HG02588 (cell line): ENCODE data around the gene LANCL3.
"Not testable (repeated sequence)": the region's sequence is repeated elsewhere in the genome, so short reads cannot be mapped to it uniquely, and the experiment has no call there.

ENCODE experiments used
- ATAC-seq: cut with Tn5 transposase; IDR thresholded peaks from one replicate; pipeline ENCODE4 v1.9.1; 2021; ENCODE audit warnings: mild to moderate bottlenecking, moderate library complexity; ENCODE audit not compliant: unreplicated experiment

Gene LANCL3

DNA sequence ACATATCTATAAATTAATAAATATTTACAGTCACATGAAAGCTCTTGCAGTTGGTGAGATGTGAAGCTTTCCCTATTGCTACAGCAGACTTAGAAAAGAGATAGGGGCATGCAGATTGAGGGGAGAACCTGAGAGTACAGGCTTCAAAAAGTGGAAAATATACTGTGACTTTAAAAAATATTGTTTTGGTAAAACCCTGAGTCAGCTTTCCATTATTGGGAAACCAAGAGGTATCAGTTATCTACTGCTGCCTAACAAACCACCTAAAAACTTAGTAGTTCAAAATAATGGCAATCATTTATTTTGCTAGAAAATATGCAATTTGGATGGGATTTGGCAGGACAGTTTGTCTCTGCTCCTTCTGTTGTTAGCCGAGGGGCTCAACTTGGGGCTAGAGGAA is 38.3 kb downstream of the LANCL3 start:
- no peak for ATAC-seq

- ATAC-seq, result no peak
Observed at GRCh38 chrX:37613933-37614332, 42.5 kb downstream of the LANCL3 start.

GRCh38 chrX:37627602-37628001 is 56.1 kb downstream of the LANCL3 start:
- ATAC-seq, result no peak

GRCh38 chrX:37638047-37638446 is 66.6 kb downstream of the LANCL3 start:
- ATAC-seq, result no peak

DNA sequence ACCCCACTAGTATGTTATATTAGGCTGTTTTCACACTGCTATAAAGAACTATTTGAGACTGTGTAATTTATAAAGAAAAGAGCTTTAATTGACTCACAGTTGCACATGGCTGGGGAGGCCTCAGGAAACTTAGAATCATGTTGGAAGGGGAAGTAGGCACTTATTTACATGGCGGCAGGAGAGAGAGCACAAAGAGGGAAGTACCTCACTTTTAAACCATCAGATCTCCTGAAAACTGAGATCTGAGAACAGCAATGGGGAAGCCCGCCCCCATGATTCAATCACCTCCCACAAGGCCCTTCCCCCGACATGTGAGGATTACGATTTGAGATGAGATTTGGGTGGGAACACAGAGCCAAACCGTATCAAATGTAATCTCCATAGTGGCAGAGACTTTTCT is 68.7 kb downstream of the LANCL3 start:
- ATAC-seq, result no peak

- ATAC-seq, result no peak
Observed at GRCh38 chrX:37641859-37642258, 70.4 kb downstream of the LANCL3 start.

DNA sequence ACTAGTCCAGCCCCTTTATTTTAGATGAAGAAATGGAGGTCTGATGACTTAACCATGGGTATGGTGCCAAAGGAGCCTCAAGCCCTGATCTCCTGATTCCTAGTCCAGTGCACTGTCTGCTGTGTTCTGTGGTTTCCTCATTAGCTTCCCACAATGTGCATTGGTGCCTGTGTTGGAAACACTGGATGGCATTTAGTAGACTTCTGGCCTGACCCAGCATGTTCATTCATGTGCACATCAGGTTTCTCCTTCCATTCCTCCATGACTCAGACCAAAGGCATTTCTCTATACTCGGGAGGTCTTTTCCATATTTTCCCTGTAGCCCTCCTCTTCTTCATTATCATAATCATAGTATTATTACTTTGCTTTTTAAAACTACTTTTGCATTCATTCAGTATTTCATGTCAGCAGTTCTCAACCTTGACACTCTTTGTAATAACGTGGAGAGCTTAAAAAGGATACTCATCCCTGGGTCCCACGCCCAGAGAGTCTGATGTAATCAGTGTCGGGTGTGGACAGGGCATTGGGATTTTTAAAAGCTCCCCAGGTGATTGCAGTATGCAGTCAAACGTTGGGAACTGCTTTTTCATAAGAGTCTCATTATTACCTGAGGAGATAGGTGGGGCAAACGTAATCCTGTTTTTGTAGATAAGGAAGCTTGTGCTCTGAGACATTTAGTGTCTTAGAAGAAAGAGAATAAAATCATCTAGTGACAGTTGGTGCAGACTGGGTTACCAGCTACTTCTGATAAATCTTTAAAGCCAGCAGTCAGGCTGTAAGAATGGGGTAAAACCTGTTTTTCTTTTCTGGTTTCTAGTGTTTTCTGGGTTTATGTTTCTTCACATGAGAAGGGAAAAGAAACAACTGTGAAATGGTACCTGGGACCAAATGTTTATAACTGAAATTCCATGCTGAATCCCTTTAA is 73.2 kb downstream of the LANCL3 start:
- ATAC-seq, result no peak

- ATAC-seq, result no peak
Observed at GRCh38 chrX:37646254-37646653, 74.8 kb downstream of the LANCL3 start.

- not testable (repeated sequence) for ATAC-seq
Observed at GRCh38 chrX:37650879-37651278, 79.4 kb downstream of the LANCL3 start.

DNA sequence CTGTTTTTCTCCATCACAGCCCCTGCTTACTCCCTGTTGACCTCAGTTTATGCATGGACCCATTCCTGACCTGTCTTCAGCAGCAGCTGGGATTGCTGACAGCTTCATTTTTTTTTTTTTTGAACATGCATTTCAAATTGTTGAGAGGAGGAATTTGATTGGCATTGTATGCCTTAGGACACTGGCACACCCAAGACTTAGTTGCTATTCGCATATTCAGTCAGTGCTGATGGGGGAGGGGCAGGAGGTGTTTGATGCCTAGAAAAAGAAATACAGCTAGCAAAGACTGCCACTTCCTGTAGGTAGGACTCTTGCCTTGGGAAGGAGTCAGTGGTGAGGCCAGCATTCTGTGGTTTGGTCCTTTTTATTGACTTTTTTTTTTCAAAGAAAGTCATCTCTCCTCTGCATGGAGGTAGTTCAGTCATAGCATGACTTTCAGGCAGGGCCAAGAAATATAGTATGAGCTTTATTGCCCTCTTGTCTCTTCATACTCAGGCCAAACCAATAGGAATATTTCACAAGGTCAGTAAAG is 80.5 kb downstream of the LANCL3 start:
- no peak for ATAC-seq

DNA sequence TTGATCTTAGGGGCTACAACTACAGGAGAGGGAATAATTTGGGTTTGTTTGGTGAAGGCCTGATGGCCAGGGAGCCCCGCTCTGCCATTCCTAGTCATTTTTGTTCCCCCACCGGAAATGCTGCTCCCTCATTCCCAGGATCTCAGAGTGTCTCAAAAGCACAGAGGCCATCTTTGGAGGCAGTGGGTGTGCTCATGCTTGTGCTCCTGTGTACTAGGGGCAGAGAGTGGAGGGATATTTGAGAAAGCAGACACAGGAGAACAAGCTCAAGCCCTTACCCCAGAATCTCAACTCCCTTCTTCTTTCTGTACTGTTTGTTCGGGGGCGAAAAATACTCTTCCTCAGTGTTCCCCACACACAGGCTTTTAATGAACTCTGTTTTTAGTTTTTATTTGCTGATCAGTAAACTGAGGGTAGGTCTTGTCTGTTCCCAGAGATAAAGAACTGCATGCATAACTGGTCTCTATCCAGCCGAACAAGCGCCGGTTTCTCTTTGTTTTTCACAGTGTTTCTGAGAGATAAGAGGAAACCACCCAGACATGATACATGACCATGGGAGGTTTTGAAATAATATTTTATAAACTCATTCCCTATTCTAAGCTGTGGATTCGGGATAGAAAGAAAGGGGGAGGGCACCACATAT is 81.2 kb downstream of the LANCL3 start:
- no peak for ATAC-seq

- ATAC-seq, result no peak
Observed at GRCh38 chrX:37653397-37654085, 82.1 kb downstream of the LANCL3 start.

DNA sequence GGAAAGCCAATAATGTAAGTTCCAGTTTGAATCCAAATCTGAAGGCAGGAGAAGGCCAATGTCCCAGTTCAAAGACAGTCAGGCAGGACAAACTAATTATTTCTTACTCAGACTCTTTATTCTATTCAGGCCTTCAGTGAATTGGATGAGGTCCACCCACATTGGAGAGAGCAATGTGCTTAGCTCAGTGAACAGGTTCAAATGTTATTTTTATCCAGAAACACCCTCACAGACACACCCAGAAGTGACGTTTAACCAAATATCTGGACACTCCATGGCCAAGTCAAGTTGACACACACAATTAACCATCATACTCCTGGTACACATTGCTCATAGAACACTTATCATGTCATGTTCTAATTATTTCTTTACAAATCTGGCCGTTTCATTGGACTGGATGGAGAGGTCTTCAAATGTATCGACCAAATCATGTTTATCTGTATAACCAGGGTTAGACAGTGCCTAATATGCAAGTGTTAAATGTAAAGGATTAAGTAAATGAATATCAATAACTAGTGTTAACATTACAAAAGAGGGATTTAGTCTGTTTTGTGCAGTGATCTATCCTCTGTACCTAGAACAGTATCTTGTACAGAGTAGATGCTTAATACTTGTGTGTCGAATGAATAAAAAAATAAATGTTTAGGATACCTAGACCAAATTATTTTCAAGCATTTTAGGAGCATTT is 87.0 kb downstream of the LANCL3 start:
- ATAC-seq, result no peak

GRCh38 chrX:37659047-37659446 is 87.6 kb downstream of the LANCL3 start:
- ATAC-seq, result no peak

GRCh38 chrX:37662181-37662580 is 90.7 kb downstream of the LANCL3 start:
- no peak for ATAC-seq

DNA sequence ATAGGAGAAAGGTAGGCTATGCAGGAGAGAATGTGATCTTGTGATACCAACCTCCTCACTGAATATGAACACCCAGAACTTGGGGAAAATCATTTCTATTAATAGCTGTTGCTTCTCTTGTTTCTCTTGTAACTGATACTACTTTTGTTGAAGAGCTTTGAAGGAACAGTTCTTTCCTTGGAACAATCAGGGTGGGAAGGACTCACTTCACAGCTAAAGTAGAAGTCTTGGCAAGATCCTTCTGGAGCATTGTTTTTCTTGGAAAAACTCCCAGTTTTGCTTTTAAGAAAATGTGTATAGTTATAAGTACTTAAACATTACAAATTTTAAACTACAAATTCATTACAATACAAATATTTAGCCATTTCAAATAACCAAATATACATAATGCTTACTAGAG is 95.1 kb downstream of the LANCL3 start:
- no peak for ATAC-seq

DNA sequence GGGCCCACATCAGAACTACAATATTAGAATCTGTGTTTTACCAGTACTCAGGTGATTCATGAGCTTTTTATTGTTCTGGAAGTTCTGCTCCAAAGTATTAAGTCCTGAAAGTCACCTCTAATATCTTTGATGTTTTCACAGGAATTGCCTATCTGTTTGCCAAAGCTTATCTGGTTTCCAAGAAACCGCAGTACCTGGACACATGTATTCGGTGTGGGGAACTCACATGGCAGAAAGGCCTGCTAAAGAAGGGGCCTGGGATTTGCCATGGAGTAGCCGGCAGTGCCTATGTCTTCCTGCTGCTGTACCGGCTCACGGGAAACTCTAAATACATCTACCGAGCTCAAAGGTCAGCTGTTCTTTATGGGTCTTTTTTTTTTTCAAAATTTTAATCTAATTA is 95.7 kb downstream of the LANCL3 start:
- no peak for ATAC-seq

DNA sequence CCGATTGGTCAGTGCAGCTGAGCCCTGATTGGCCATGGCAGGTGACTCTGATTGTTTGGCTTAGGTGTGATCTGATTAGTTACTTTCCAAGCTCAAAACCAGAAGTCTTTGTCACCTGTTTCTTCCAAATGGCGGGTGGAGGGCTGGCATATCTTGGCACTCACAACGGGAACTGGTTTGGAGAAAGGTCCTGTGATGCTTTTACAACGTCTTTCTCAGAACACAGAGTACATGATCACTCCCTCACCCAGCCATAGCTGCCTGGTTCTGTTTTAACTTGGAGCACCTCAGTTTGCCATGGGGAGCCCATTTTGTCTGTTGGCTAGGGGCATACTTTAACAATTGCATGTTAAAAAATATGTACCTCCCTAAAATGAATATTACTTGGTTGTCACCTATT is 101.1 kb downstream of the LANCL3 start:
- ATAC-seq, result no peak

DNA sequence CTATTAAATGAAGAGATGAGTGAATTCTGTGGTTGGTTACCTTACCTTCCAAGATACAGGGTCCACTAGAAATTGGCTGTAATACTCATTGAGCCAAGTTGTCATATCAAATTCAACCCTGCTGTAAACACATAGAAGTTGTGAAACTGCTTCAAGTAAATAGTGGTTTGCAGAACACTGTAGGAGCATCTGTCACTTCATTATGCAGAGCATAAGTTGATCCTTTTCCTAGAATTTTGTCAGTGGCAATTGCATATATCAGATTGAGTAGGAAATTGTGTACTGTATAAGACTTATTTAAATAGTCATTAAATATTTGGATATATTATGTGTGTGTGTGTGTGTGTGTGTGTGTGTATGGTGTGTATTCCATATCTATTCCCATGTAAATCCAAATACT is 105.3 kb downstream of the LANCL3 start:
- ATAC-seq, result no peak

GRCh38 chrX:37677243-37677642 is 105.8 kb downstream of the LANCL3 start:
- ATAC-seq, result no peak

GRCh38 chrX:37677765-37678164 is 106.3 kb downstream of the LANCL3 start:
- ATAC-seq, result peak; percentile 71
